ENCODE data around the gene TRIM52.

TRIM52 gene

DNA sequence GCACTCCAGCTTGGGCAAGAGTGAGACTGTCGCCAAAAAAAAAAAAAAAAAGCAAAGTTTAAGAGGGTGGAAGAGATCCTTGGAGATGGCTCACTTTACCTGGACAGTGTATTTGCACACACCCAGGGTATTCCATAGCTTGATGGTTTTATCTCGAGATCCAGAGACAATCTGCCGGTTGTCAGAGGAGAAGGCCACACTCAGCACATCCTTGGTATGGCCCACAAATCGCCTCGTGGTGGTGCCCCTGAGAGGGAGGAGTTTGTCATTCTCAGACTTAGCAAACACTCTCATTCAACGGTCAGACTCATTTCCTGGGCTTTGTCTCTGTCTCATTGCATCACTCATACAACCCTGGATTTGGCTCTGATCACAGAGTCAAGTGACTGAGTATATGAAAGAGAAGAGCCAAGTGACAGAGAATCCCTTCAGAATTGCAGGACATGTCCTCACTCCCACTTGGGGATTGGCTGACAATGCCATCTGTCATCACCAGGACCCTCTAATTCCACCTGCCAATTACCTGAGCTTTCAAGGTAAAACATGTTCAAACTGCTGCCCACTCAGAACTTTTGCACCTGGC lies 19.5 kb downstream of the TRIM52 start (continued):
- TF ChIP-seq, protein P1, sequence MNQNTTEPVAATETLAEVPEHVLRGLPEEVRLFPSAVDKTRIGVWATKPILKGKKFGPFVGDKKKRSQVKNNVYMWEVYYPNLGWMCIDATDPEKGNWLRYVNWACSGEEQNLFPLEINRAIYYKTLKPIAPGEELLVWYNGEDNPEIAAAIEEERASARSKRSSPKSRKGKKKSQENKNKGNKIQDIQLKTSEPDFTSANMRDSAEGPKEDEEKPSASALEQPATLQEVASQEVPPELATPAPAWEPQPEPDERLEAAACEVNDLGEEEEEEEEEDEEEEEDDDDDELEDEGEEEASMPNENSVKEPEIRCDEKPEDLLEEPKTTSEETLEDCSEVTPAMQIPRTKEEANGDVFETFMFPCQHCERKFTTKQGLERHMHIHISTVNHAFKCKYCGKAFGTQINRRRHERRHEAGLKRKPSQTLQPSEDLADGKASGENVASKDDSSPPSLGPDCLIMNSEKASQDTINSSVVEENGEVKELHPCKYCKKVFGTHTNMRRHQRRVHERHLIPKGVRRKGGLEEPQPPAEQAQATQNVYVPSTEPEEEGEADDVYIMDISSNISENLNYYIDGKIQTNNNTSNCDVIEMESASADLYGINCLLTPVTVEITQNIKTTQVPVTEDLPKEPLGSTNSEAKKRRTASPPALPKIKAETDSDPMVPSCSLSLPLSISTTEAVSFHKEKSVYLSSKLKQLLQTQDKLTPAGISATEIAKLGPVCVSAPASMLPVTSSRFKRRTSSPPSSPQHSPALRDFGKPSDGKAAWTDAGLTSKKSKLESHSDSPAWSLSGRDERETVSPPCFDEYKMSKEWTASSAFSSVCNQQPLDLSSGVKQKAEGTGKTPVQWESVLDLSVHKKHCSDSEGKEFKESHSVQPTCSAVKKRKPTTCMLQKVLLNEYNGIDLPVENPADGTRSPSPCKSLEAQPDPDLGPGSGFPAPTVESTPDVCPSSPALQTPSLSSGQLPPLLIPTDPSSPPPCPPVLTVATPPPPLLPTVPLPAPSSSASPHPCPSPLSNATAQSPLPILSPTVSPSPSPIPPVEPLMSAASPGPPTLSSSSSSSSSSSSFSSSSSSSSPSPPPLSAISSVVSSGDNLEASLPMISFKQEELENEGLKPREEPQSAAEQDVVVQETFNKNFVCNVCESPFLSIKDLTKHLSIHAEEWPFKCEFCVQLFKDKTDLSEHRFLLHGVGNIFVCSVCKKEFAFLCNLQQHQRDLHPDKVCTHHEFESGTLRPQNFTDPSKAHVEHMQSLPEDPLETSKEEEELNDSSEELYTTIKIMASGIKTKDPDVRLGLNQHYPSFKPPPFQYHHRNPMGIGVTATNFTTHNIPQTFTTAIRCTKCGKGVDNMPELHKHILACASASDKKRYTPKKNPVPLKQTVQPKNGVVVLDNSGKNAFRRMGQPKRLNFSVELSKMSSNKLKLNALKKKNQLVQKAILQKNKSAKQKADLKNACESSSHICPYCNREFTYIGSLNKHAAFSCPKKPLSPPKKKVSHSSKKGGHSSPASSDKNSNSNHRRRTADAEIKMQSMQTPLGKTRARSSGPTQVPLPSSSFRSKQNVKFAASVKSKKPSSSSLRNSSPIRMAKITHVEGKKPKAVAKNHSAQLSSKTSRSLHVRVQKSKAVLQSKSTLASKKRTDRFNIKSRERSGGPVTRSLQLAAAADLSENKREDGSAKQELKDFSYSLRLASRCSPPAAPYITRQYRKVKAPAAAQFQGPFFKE (tag by site-specific recombination; IDR thresholded peaks at IDR 0.05; ENCODE audit: borderline replicate concordance) = no peak
- TF ChIP-seq ZNF302 (tag by site-specific recombination; IDR thresholded peaks at IDR 0.05; ENCODE audit: low read depth) = no peak
- TF ChIP-seq ZNF248 (tag by site-specific recombination; IDR thresholded peaks at IDR 0.05) = no peak
- peak; percentile 82 for TF ChIP-seq ZEB2 (tag by site-specific recombination; IDR thresholded peaks at IDR 0.05)
- TF ChIP-seq ZFHX2 (tag by site-specific recombination; conservative IDR thresholded peaks at IDR 0.05) = no peak
- TF ChIP-seq ZBTB8A (tag by site-specific recombination; IDR thresholded peaks at IDR 0.05) = peak; percentile 71
- no peak for TF ChIP-seq ZBTB48 (tag by site-specific recombination; IDR thresholded peaks at IDR 0.05)
- no peak for TF ChIP-seq ZSCAN16 (tag by site-specific recombination; IDR thresholded peaks at IDR 0.05)
- TF ChIP-seq, protein P2, sequence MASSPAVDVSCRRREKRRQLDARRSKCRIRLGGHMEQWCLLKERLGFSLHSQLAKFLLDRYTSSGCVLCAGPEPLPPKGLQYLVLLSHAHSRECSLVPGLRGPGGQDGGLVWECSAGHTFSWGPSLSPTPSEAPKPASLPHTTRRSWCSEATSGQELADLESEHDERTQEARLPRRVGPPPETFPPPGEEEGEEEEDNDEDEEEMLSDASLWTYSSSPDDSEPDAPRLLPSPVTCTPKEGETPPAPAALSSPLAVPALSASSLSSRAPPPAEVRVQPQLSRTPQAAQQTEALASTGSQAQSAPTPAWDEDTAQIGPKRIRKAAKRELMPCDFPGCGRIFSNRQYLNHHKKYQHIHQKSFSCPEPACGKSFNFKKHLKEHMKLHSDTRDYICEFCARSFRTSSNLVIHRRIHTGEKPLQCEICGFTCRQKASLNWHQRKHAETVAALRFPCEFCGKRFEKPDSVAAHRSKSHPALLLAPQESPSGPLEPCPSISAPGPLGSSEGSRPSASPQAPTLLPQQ (tag by site-specific recombination; IDR thresholded peaks at IDR 0.05) = peak; percentile 30; the same call in 1 of the 2 replicates
- TF ChIP-seq SCRT1 (tag by site-specific recombination; IDR thresholded peaks at IDR 0.05; ENCODE audit: borderline replicate concordance) = no peak
- TF ChIP-seq ZNF2 (tag by site-specific recombination; IDR thresholded peaks at IDR 0.05) = peak; percentile 62; the same call in 1 of the 2 replicates
- TF ChIP-seq KLF10 (tag by site-specific recombination; IDR thresholded peaks at IDR 0.05) = no peak
- TF ChIP-seq ZNF202 (tag by site-specific recombination; IDR thresholded peaks at IDR 0.05; ENCODE audit: borderline replicate concordance) = no peak
- peak; percentile 40; the same call in 1 of the 2 replicates for TF ChIP-seq SP7 (tag by site-specific recombination; IDR thresholded peaks at IDR 0.05)
- TF ChIP-seq ZNF341 (tag by site-specific recombination; IDR thresholded peaks at IDR 0.05; ENCODE audit: low read depth) = no peak
- no peak for TF ChIP-seq ZIC2 (tag by site-specific recombination; IDR thresholded peaks at IDR 0.05)
- TF ChIP-seq ZNF660 (tag by site-specific recombination; IDR thresholded peaks at IDR 0.05) = peak; percentile 18; the same call in 1 of the 2 replicates
- no peak for TF ChIP-seq ZNF133 (tag by site-specific recombination; IDR thresholded peaks at IDR 0.05)
- TF ChIP-seq ZNF785 (tag by site-specific recombination; IDR thresholded peaks at IDR 0.05) = no peak
- no peak for TF ChIP-seq ZNF658 (tag by site-specific recombination; IDR thresholded peaks at IDR 0.05)
- TF ChIP-seq, protein P3, sequence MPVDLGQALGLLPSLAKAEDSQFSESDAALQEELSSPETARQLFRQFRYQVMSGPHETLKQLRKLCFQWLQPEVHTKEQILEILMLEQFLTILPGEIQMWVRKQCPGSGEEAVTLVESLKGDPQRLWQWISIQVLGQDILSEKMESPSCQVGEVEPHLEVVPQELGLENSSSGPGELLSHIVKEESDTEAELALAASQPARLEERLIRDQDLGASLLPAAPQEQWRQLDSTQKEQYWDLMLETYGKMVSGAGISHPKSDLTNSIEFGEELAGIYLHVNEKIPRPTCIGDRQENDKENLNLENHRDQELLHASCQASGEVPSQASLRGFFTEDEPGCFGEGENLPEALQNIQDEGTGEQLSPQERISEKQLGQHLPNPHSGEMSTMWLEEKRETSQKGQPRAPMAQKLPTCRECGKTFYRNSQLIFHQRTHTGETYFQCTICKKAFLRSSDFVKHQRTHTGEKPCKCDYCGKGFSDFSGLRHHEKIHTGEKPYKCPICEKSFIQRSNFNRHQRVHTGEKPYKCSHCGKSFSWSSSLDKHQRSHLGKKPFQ (tag by site-specific recombination; IDR thresholded peaks at IDR 0.05) = no peak
- no peak for TF ChIP-seq ZNF747 (tag by site-specific recombination; IDR thresholded peaks at IDR 0.05)
- TF ChIP-seq, protein P4, sequence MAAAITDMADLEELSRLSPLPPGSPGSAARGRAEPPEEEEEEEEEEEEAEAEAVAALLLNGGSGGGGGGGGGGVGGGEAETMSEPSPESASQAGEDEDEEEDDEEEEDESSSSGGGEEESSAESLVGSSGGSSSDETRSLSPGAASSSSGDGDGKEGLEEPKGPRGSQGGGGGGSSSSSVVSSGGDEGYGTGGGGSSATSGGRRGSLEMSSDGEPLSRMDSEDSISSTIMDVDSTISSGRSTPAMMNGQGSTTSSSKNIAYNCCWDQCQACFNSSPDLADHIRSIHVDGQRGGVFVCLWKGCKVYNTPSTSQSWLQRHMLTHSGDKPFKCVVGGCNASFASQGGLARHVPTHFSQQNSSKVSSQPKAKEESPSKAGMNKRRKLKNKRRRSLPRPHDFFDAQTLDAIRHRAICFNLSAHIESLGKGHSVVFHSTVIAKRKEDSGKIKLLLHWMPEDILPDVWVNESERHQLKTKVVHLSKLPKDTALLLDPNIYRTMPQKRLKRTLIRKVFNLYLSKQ (tag by site-specific recombination; IDR thresholded peaks at IDR 0.05; ENCODE audit: borderline replicate concordance) = no peak
- TF ChIP-seq ZNF311 (tag by site-specific recombination; IDR thresholded peaks at IDR 0.05; ENCODE audit: borderline replicate concordance) = no peak
- TF ChIP-seq, protein P5, sequence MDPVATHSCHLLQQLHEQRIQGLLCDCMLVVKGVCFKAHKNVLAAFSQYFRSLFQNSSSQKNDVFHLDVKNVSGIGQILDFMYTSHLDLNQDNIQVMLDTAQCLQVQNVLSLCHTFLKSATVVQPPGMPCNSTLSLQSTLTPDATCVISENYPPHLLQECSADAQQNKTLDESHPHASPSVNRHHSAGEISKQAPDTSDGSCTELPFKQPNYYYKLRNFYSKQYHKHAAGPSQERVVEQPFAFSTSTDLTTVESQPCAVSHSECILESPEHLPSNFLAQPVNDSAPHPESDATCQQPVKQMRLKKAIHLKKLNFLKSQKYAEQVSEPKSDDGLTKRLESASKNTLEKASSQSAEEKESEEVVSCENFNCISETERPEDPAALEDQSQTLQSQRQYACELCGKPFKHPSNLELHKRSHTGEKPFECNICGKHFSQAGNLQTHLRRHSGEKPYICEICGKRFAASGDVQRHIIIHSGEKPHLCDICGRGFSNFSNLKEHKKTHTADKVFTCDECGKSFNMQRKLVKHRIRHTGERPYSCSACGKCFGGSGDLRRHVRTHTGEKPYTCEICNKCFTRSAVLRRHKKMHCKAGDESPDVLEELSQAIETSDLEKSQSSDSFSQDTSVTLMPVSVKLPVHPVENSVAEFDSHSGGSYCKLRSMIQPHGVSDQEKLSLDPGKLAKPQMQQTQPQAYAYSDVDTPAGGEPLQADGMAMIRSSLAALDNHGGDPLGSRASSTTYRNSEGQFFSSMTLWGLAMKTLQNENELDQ (tag by site-specific recombination; IDR thresholded peaks at IDR 0.05; ENCODE audit: low read depth) = no peak
- TF ChIP-seq, protein P6, sequence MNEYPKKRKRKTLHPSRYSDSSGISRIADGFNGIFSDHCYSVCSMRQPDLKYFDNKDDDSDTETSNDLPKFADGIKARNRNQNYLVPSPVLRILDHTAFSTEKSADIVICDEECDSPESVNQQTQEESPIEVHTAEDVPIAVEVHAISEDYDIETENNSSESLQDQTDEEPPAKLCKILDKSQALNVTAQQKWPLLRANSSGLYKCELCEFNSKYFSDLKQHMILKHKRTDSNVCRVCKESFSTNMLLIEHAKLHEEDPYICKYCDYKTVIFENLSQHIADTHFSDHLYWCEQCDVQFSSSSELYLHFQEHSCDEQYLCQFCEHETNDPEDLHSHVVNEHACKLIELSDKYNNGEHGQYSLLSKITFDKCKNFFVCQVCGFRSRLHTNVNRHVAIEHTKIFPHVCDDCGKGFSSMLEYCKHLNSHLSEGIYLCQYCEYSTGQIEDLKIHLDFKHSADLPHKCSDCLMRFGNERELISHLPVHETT (tag by site-specific recombination; IDR thresholded peaks at IDR 0.05) = no peak
- no peak for TF ChIP-seq ZNF211 (tag by site-specific recombination; IDR thresholded peaks at IDR 0.05; ENCODE audit: low read depth)
